ENCODE data around the gene SEL1L.
"Not testable (repeated sequence)": the region's sequence is repeated elsewhere in the genome, so short reads cannot be mapped to it uniquely, and the experiment has no call there.

Gene SEL1L

GRCh38 chr14:81473456-81474147 is 60.1 kb downstream of the SEL1L start:
- no peak for DNase-seq

GRCh38 chr14:81472096-81472800 is 61.4 kb downstream of the SEL1L start:
- no peak for DNase-seq

- DNase-seq, result no peak
Observed at GRCh38 chr14:81471062-81471461, 62.6 kb downstream of the SEL1L start.

GRCh38 chr14:81470557-81470826 is 63.2 kb downstream of the SEL1L start:
- DNase-seq, result not testable (repeated sequence)

- no peak for DNase-seq
Observed at GRCh38 chr14:81466854-81467253, 66.8 kb downstream of the SEL1L start.

- DNase-seq, result no peak
Observed at GRCh38 chr14:81465507-81466228, 68.0 kb downstream of the SEL1L start.

- DNase-seq, result not testable (repeated sequence)
Observed at GRCh38 chr14:81465003-81465392, 68.7 kb downstream of the SEL1L start.

GRCh38 chr14:81464253-81465002 is 69.2 kb downstream of the SEL1L start:
- no peak for DNase-seq

GRCh38 chr14:81462356-81462755 is 71.3 kb downstream of the SEL1L start:
- DNase-seq, result not testable (repeated sequence)

GRCh38 chr14:81459912-81460311 is 73.7 kb downstream of the SEL1L start:
- no peak for DNase-seq

GRCh38 chr14:81458352-81458751 is 75.3 kb downstream of the SEL1L start:
- no peak for DNase-seq

GRCh38 chr14:81455390-81455789 is 78.3 kb downstream of the SEL1L start:
- DNase-seq, result no peak

GRCh38 chr14:81454572-81455218 is 79.0 kb downstream of the SEL1L start:
- no peak for DNase-seq

GRCh38 chr14:81453166-81453766 is 80.4 kb downstream of the SEL1L start:
- no peak for DNase-seq

GRCh38 chr14:81452341-81453133 is 81.1 kb downstream of the SEL1L start:
- DNase-seq, result no peak

- no peak for DNase-seq
Observed at GRCh38 chr14:81450976-81451375, 82.7 kb downstream of the SEL1L start.

- no peak for DNase-seq
Observed at GRCh38 chr14:81450100-81450531, 83.5 kb downstream of the SEL1L start.

GRCh38 chr14:81449576-81449975 is 84.1 kb downstream of the SEL1L start:
- DNase-seq, result no peak

- DNase-seq, result no peak
Observed at GRCh38 chr14:81449114-81449513, 84.5 kb downstream of the SEL1L start.

GRCh38 chr14:81447021-81447764 is 86.5 kb downstream of the SEL1L start:
- no peak for DNase-seq
